Body of pancreas (tissue), 4 donors: ENCODE results near the gene TOMM70.

ENCODE experiments used
- CTCF ChIP-seq, 7 experiments: fragments of 450-650 bp in 4 of 7; fragments of 200-600 bp in 3 of 7; sonication (generic) in 3 of 7; IDR thresholded peaks; one replicate each; pipeline ENCODE4 v1.5.1; 2016 to 2019; ENCODE audit warnings: antibody characterized with exemption in 7 of 7
- POLR2A ChIP-seq, 3 donors: fragments of 450-650 bp; IDR thresholded peaks; one replicate each; pipeline ENCODE4 v1.6.1; 2016; ENCODE audit warnings: antibody characterized with exemption in 3 of 3, mild to moderate bottlenecking in 2 of 3

GRCh38 chr3:100404250-100404548, 3.3 kb upstream of the TOMM70 start:
- TF ChIP-seq CTCF (IDR thresholded peaks at IDR 0.05) (no peak), POLR2A (IDR thresholded peaks at IDR 0.05) (no peak)
